Gastroesophageal sphincter (tissue), 3 donors: ENCODE results near the gene ELMO1.

ENCODE experiments used
- POLR2AphosphoS5 ChIP-seq: sonication (generic); formaldehyde crosslinking; IDR thresholded peaks from one replicate; pipeline ENCODE4 v1.6.1; 2017; ENCODE audit warnings: antibody characterized with exemption
- TF ChIP-seq, protein P1 (sequence below), 4 experiments: fragments of 200-600 bp in 2 of 4; fragments of 450-650 bp in 2 of 4; sonication (generic) in 1 of 4; IDR thresholded peaks; one replicate each; pipeline ENCODE4 v1.5.1; 2017 to 2019; ENCODE audit warnings: antibody characterized with exemption in 4 of 4, mild to moderate bottlenecking in 2 of 4, moderate library complexity in 2 of 4

DNA sequence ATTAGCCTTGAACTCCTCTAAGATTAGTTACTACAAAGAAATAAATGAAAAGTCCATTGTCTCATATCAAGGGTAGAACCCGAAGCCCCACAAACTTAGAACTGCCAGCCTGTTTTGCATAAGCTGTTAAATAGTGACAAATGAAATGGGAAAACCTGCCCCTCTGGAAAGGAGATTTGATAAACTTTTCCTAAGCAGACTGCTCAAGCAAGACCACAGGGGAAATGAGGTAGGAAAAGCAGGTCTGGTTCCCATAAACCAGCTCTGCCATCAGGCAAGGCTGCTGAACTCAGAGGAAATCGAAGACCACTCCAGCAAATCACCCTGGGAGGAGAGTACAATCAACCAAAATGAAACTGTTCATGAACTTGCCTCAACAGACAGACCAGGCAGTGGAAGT lies 542.8 kb downstream of the ELMO1 start:
- TF ChIP-seq, protein P1, sequence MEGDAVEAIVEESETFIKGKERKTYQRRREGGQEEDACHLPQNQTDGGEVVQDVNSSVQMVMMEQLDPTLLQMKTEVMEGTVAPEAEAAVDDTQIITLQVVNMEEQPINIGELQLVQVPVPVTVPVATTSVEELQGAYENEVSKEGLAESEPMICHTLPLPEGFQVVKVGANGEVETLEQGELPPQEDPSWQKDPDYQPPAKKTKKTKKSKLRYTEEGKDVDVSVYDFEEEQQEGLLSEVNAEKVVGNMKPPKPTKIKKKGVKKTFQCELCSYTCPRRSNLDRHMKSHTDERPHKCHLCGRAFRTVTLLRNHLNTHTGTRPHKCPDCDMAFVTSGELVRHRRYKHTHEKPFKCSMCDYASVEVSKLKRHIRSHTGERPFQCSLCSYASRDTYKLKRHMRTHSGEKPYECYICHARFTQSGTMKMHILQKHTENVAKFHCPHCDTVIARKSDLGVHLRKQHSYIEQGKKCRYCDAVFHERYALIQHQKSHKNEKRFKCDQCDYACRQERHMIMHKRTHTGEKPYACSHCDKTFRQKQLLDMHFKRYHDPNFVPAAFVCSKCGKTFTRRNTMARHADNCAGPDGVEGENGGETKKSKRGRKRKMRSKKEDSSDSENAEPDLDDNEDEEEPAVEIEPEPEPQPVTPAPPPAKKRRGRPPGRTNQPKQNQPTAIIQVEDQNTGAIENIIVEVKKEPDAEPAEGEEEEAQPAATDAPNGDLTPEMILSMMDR (IDR thresholded peaks at IDR 0.05) = no peak
- no peak for TF ChIP-seq POLR2AphosphoS5
